Vagina (tissue), 2 donors: ENCODE data around the gene KRTAP12-2.

ENCODE experiments used
- POLR2A ChIP-seq, 2 donors: fragments of 450-650 bp; IDR thresholded peaks; one replicate each; pipeline ENCODE4 v1.6.1; 2017; ENCODE audit warnings: antibody characterized with exemption in 2 of 2, mild to moderate bottlenecking in 2 of 2, moderate library complexity in 2 of 2
- POLR2AphosphoS5 ChIP-seq, 2 donors: sonication (generic); formaldehyde crosslinking; IDR thresholded peaks; one replicate each; pipeline ENCODE4 v1.9.0; 2017; ENCODE audit warnings: antibody characterized with exemption in 2 of 2, mild to moderate bottlenecking in 2 of 2, low read depth in 1 of 2; ENCODE audit not compliant: insufficient read depth in 1 of 2
- TF ChIP-seq, protein P1 (sequence below), 3 experiments: fragments of 450-650 bp in 2 of 3; fragments of 200-600 bp in 1 of 3; sonication (generic) in 1 of 3; IDR thresholded peaks; one replicate each; pipeline ENCODE4 v1.5.1; 2017 to 2019; ENCODE audit warnings: antibody characterized with exemption in 3 of 3, mild to moderate bottlenecking in 2 of 3, moderate library complexity in 2 of 3

DNA sequence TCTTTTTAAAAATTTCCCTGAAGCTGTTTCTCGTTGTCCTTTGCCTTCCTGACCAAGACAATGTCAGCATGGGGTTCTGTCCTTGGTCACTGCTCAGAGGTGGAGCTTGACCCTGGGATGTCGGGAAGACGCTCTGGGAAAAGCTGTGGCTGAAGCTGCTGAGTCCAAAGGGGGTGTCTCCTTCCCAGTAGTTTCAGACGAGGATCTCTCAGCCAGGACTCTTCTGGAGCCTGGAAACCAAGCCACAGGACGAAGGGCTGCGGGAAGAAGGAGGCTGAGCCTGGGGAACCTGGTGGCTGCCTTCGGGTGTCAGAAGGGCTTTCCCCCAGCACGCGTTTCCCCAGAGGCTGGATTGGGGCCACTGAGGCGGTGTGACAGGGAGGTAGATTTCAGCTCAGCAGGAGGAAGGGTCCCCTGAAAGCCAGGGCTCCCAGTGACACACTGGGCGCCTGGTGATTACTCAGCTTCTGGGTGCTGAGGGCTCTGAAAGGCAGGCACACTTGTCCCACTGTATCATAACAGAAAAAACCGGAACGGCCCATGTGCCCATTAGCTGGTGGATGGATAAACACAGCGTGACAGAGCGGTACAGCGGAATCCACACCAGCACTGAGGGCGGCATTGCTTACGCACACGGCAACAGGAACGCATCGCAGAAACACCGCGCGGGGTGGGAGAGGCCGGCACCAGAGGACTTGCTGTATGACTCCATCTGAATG is 20.3 kb upstream of the KRTAP12-2 start:
- TF ChIP-seq, protein P1, sequence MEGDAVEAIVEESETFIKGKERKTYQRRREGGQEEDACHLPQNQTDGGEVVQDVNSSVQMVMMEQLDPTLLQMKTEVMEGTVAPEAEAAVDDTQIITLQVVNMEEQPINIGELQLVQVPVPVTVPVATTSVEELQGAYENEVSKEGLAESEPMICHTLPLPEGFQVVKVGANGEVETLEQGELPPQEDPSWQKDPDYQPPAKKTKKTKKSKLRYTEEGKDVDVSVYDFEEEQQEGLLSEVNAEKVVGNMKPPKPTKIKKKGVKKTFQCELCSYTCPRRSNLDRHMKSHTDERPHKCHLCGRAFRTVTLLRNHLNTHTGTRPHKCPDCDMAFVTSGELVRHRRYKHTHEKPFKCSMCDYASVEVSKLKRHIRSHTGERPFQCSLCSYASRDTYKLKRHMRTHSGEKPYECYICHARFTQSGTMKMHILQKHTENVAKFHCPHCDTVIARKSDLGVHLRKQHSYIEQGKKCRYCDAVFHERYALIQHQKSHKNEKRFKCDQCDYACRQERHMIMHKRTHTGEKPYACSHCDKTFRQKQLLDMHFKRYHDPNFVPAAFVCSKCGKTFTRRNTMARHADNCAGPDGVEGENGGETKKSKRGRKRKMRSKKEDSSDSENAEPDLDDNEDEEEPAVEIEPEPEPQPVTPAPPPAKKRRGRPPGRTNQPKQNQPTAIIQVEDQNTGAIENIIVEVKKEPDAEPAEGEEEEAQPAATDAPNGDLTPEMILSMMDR (IDR thresholded peaks at IDR 0.05): no peak
- no peak for TF ChIP-seq POLR2AphosphoS5 (IDR thresholded peaks at IDR 0.05; ENCODE audit: insufficient read depth in 1 of 2, low read depth in 1 of 2)
- TF ChIP-seq POLR2A (IDR thresholded peaks at IDR 0.05): no peak
